HEK293 (cell line): ENCODE results near the gene MRPL19.
"Not testable (repeated sequence)": the region's sequence is repeated elsewhere in the genome, so short reads cannot be mapped to it uniquely, and the experiment has no call there.

Experiments
- CTCF ChIA-PET: fragments of 350-600 bp; formaldehyde crosslinking; extraction: SDS; loops from one replicate; lab custom pipeline; 2021; ENCODE audit warnings: antibody characterized with exemption; lab: Yijun Ruan, JAX
- POLR2A ChIA-PET: fragments of 300-600 bp; formaldehyde crosslinking; extraction: SDS; loops from one replicate; lab custom pipeline; 2020; ENCODE audit warnings: antibody characterized with exemption, inconsistent platforms; lab: Yijun Ruan, JAX
- H3K27ac ChIP-seq: fragments of 200-500 bp; sonication (Bioruptor generic); 2 replicates; pipeline ENCODE4 v1.5.1; 2014; ENCODE audit warnings: low read depth, low read length, control low read depth, inconsistent platforms; ENCODE audit errors: extremely low read depth
- H3K36me3 ChIP-seq, 2 experiments: fragments of 200-500 bp in 1 of 2; sonication (Bioruptor generic) in 1 of 2; 1 replicate in 1 of 2; 2 replicates in 1 of 2; pipeline ENCODE4 v1.5.1; 2014 to 2017; ENCODE audit warnings: inconsistent platforms in 2 of 2, low read length in 2 of 2; ENCODE audit not compliant: control insufficient read depth in 2 of 2, insufficient read depth in 1 of 2
- H3K4me1 ChIP-seq: fragments of 200-500 bp; sonication (Bioruptor generic); 2 replicates; pipeline ENCODE4 v1.5.1; 2014; ENCODE audit warnings: mild to moderate bottlenecking, low read length, inconsistent platforms; ENCODE audit not compliant: control insufficient read depth, insufficient read depth
- H3K4me3 ChIP-seq: 2 replicates; pipeline ENCODE4 v1.5.1; 2011; ENCODE audit warnings: low read depth, mild to moderate bottlenecking, control low read depth, low read length, moderate library complexity
- H3K9me3 ChIP-seq: fragments of 200-500 bp; sonication (Bioruptor generic); 2 replicates; pipeline ENCODE4 v1.5.1; 2014; ENCODE audit warnings: low read depth, low read length, inconsistent platforms; ENCODE audit not compliant: control insufficient read depth, insufficient read depth
- KLF7 ChIP-seq: fragments of 450-650 bp; formaldehyde crosslinking; IDR thresholded peaks from 2 replicates; pipeline ENCODE4 v1.5.1; 2016; ENCODE audit warnings: missing biosample characterization, missing genetic modification characterization, borderline replicate concordance
- REPIN1 ChIP-seq: fragments of 450-650 bp; formaldehyde crosslinking; IDR thresholded peaks from 2 replicates; pipeline ENCODE4 v1.5.1; 2017; ENCODE audit warnings: missing biosample characterization, missing genetic modification characterization, low read depth
- ZFP41 ChIP-seq: fragments of 450-650 bp; formaldehyde crosslinking; IDR thresholded peaks from 2 replicates; pipeline ENCODE4 v1.5.1; 2016; ENCODE audit warnings: missing biosample characterization, missing genetic modification characterization, borderline replicate concordance
- ZNF138 ChIP-seq: fragments of 450-650 bp; formaldehyde crosslinking; IDR thresholded peaks from 2 replicates; pipeline ENCODE4 v1.5.1; 2016; ENCODE audit warnings: missing biosample characterization, missing genetic modification characterization, borderline replicate concordance
- ZNF169 ChIP-seq: fragments of 450-650 bp; formaldehyde crosslinking; IDR thresholded peaks from 2 replicates; pipeline ENCODE4 v1.5.1; 2016; ENCODE audit warnings: missing biosample characterization, missing genetic modification characterization
- ZNF24 ChIP-seq: fragments of 450-650 bp; formaldehyde crosslinking; IDR thresholded peaks from 2 replicates; pipeline ENCODE4 v1.5.1; 2016; ENCODE audit warnings: missing biosample characterization, missing genetic modification characterization
- ZNF292 ChIP-seq: fragments of 450-650 bp; formaldehyde crosslinking; IDR thresholded peaks from 2 replicates; pipeline ENCODE4 v1.5.1; 2016; ENCODE audit warnings: low read depth, missing biosample characterization, missing genetic modification characterization, borderline replicate concordance
- ZNF341 ChIP-seq: fragments of 450-650 bp; formaldehyde crosslinking; IDR thresholded peaks from 2 replicates; pipeline ENCODE4; 2016; ENCODE audit warnings: low read depth, missing biosample characterization, missing genetic modification characterization
- ZNF37A ChIP-seq: fragments of 450-650 bp; IDR thresholded peaks from 2 replicates; pipeline ENCODE4 v1.5.1; 2018; ENCODE audit warnings: missing biosample characterization, missing genetic modification characterization
- ZNF501 ChIP-seq: fragments of 450-650 bp; formaldehyde crosslinking; IDR thresholded peaks from 2 replicates; pipeline ENCODE4 v1.5.1; 2016; ENCODE audit warnings: missing biosample characterization, missing genetic modification characterization
- ZNF529 ChIP-seq: fragments of 450-650 bp; formaldehyde crosslinking; IDR thresholded peaks from 2 replicates; pipeline ENCODE4 v1.5.1; 2017; ENCODE audit warnings: missing genetic modification characterization, missing biosample characterization; ENCODE audit not compliant: insufficient replicate concordance
- ZNF561 ChIP-seq: fragments of 450-650 bp; IDR thresholded peaks from 2 replicates; pipeline ENCODE4 v1.5.1; 2018; ENCODE audit warnings: missing biosample characterization, missing genetic modification characterization, borderline replicate concordance
- ZNF610 ChIP-seq: fragments of 450-650 bp; formaldehyde crosslinking; IDR thresholded peaks from 2 replicates; pipeline ENCODE4 v1.5.1; 2016; ENCODE audit warnings: missing biosample characterization, missing genetic modification characterization, borderline replicate concordance
- ZNF624 ChIP-seq: fragments of 450-650 bp; formaldehyde crosslinking; IDR thresholded peaks from 2 replicates; pipeline ENCODE4 v1.5.1; 2017; ENCODE audit warnings: missing biosample characterization, missing genetic modification characterization
- ZNF654 ChIP-seq: fragments of 450-650 bp; formaldehyde crosslinking; IDR thresholded peaks from 2 replicates; pipeline ENCODE4 v1.5.1; 2016; ENCODE audit warnings: low read depth, missing biosample characterization, missing genetic modification characterization
- ZNF660 ChIP-seq: fragments of 450-650 bp; IDR thresholded peaks from 2 replicates; pipeline ENCODE4 v1.5.1; 2018; ENCODE audit warnings: missing biosample characterization, mild to moderate bottlenecking, missing genetic modification characterization
- ZNF76 ChIP-seq: fragments of 450-650 bp; formaldehyde crosslinking; IDR thresholded peaks from 2 replicates; pipeline ENCODE4; 2016; ENCODE audit warnings: low read depth, missing biosample characterization, missing genetic modification characterization, borderline replicate concordance
- ZNF792 ChIP-seq: fragments of 450-650 bp; formaldehyde crosslinking; IDR thresholded peaks from 2 replicates; pipeline ENCODE4 v1.5.1; 2016; ENCODE audit warnings: missing biosample characterization, missing genetic modification characterization
- TF ChIP-seq, protein P1 (sequence below): fragments of 450-650 bp; IDR thresholded peaks from 2 replicates; pipeline ENCODE4 v1.5.1; 2018; ENCODE audit warnings: missing biosample characterization, mild to moderate bottlenecking, missing genetic modification characterization
- TF ChIP-seq, protein P2 (sequence below): fragments of 450-650 bp; formaldehyde crosslinking; IDR thresholded peaks from 2 replicates; pipeline ENCODE4 v1.5.1; 2017; ENCODE audit warnings: missing biosample characterization, missing genetic modification characterization

Gene MRPL19

GRCh38 chr2:75667884-75668283, 21.3 kb downstream of the MRPL19 start (continued):
- TF ChIP-seq ZNF341 (tag by site-specific recombination): no peak
- no peak for TF ChIP-seq ZNF138 (tag by site-specific recombination)

DNA sequence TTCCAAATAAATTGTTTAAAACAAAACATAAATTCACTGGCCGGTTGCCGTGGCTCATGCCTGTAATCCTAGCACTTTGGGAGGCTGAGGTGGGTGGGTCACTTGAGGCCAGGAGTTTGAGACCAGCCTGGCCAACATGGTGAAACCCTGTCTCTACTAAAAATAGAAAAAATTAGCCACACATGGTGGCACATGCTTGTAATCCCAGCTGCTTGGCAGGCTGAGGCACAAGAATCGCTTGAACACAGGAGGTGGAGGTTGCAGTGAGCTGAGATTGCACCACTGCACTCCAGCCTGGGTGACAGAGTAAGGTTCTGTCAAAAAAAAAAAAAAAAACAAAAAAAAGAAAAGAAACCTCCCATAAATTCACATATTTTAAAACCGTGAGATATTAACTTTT, 28.8 kb downstream of the MRPL19 start:
- H3K4me3 ChIP-seq, H3K9me3 ChIP-seq, H3K27ac ChIP-seq, POLR2A ChIA-PET, H3K4me1 ChIP-seq: not testable (repeated sequence)
- CTCF ChIA-PET: interaction anchor here (1.7 to 2.8 kb wide), 3 partner anchors 13 to 41 kb away, joined by 10 to 15 read pairs (median 13); no protein-coding TSS in a partner anchor
- H3K36me3 ChIP-seq: peaks cover 35 to 56% of the 10 kb centered on the region in 2 experiments

DNA sequence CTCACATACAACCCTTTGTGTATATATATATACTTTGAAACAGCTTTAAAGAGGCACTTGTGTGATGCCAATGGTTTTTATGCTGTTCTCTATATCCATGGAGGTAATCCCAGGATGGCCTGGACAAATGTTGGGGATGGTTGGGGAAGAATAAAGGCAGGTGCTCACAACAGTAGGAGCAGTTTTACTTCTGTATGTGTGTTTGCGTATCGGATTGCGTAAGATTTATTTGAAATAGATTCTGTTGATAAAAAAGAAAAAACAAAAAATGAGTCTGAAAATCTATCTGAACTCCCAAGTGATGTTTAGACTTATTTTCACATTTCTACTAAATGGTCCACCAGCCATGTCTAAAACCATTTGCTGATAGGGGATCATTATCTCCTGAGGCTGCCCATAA, 29.3 kb downstream of the MRPL19 start:
- Histone ChIP-seq H3K36me3 (peaks cover 30 to 56% of the 10 kb centered on the region in 2 experiments), H3K27ac (no peak overlapping the region), H3K4me3 (no peak overlapping the region), H3K9me3 (no peaks in the 10 kb centered on the region), H3K4me1 (no peaks in the 10 kb centered on the region)
- no peak for TF ChIP-seq ZNF610 (tag by site-specific recombination)
- no peak for TF ChIP-seq KLF7 (tag by site-specific recombination)
- TF ChIP-seq ZNF660 (tag by site-specific recombination): no peak
- no peak for TF ChIP-seq REPIN1
- TF ChIP-seq ZFP41: no peak
- no peak for TF ChIP-seq ZNF561 (tag by site-specific recombination)
- TF ChIP-seq ZNF169: no peak
- TF ChIP-seq, protein P1, sequence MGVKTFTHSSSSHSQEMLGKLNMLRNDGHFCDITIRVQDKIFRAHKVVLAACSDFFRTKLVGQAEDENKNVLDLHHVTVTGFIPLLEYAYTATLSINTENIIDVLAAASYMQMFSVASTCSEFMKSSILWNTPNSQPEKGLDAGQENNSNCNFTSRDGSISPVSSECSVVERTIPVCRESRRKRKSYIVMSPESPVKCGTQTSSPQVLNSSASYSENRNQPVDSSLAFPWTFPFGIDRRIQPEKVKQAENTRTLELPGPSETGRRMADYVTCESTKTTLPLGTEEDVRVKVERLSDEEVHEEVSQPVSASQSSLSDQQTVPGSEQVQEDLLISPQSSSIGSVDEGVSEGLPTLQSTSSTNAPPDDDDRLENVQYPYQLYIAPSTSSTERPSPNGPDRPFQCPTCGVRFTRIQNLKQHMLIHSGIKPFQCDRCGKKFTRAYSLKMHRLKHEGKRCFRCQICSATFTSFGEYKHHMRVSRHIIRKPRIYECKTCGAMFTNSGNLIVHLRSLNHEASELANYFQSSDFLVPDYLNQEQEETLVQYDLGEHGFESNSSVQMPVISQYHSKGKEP (tag by site-specific recombination): no peak
- TF ChIP-seq ZNF292 (tag by site-specific recombination): no peak
- TF ChIP-seq, protein P2, sequence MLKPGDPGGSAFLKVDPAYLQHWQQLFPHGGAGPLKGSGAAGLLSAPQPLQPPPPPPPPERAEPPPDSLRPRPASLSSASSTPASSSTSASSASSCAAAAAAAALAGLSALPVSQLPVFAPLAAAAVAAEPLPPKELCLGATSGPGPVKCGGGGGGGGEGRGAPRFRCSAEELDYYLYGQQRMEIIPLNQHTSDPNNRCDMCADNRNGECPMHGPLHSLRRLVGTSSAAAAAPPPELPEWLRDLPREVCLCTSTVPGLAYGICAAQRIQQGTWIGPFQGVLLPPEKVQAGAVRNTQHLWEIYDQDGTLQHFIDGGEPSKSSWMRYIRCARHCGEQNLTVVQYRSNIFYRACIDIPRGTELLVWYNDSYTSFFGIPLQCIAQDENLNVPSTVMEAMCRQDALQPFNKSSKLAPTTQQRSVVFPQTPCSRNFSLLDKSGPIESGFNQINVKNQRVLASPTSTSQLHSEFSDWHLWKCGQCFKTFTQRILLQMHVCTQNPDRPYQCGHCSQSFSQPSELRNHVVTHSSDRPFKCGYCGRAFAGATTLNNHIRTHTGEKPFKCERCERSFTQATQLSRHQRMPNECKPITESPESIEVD (tag by site-specific recombination): no peak
- TF ChIP-seq ZNF24: no peak
- TF ChIP-seq ZNF654 (tag by site-specific recombination): no peak
- TF ChIP-seq ZNF37A (tag by site-specific recombination): no peak
- TF ChIP-seq ZNF529: no peak
- no peak for TF ChIP-seq ZNF624 (tag by site-specific recombination)
- TF ChIP-seq ZNF501 (tag by site-specific recombination): no peak
- no peak for TF ChIP-seq ZNF792
- no peak for TF ChIP-seq ZNF76 (tag by site-specific recombination)
- CTCF ChIA-PET: interaction anchor here (0.7 to 2.8 kb wide), 8 partner anchors 9 to 723 kb away, joined by 4 to 15 read pairs (median 8); partner anchors contain the start of gene MRPL19
- POLR2A ChIA-PET: no interaction called here
